ENCODE measurements around the gene DDX18. TPM values are rescaled to one million over a fixed set of nuclear protein-coding genes. Genes with fewer than 3 reads are reported as not detected.

DDX18 gene
- total RNA-seq, 4 donors from 2014 or later, result 28.4 to 484 (median 43.5) TPM

- Histone ChIP-seq H3K9me3 (no peaks in the 10 kb centered on the region), H3K27ac (no peak overlapping the region), H3K4me3 (no peak overlapping the region), H3K27me3 (no peaks in the 10 kb centered on the region), H3K36me3 (no peaks in the 10 kb centered on the region), H3K4me1 (no peaks in the 10 kb centered on the region)
- 28% methylated on average over 1 of the region's 1 CpG; no CpG with 5 or more reads in 1 of the 2 donors for WGBS, 2 donors (ENCODE audit: low coverage in 1 of 2)
- no peak for DNase-seq
- in situ Hi-C loops (cut with MboI; ENCODE audit: low pct_ligation_motif_present in 1 of 4, low pct_unique_long_range_greater_than_20kb in 1 of 4, low sequenced_read_pairs in 3 of 4), result no loop called here
- TF ChIP-seq POLR2A (IDR thresholded peaks at IDR 0.05), result no peak
- TF ChIP-seq CTCF (IDR thresholded peaks at IDR 0.05), result no peak
- TF ChIP-seq EP300 (IDR thresholded peaks at IDR 0.05; ENCODE audit: low read depth), result no peak
- TF ChIP-seq POLR2AphosphoS5 (IDR thresholded peaks at IDR 0.05), result no peak
- intact Hi-C loops (cut with DNase I; ENCODE audit: low total_unique reads), result no loop called here
Measured at GRCh38 chr2:117875786-117876185, 61.3 kb downstream of the DDX18 start.

DNA sequence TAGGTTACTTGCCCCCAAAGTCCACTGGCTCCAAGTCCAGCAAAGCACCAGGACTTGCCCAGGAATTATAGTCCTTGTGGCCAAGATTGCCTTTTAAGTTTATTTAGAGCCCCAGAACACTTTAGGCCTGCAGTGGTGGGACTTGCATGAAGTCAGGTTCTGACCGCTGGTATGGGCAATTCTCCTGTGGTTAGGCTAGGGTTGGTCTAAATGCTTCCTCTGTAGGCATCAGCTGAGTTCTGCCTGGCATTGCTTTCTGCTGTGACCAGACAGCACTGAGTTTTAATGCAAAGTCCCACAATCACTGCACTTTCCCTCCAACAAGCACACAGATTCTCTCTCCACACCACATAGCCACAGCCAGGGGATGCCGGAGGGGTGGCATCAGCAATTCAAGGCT lies 64.5 kb downstream of the DDX18 start:
- Histone ChIP-seq H3K9me3 (no peaks in the 10 kb centered on the region), H3K27me3 (no peaks in the 10 kb centered on the region), H3K27ac (no peak overlapping the region), H3K4me3 (no peak overlapping the region), H3K36me3 (no peaks in the 10 kb centered on the region), H3K4me1 (no peaks in the 10 kb centered on the region)
- TF ChIP-seq POLR2A (IDR thresholded peaks at IDR 0.05) (no peak), CTCF (IDR thresholded peaks at IDR 0.05) (no peak), EP300 (IDR thresholded peaks at IDR 0.05; ENCODE audit: low read depth) (no peak), POLR2AphosphoS5 (IDR thresholded peaks at IDR 0.05) (no peak)
- DNase-seq, result no peak
- in situ Hi-C loops (cut with MboI; ENCODE audit: low pct_ligation_motif_present in 1 of 4, low pct_unique_long_range_greater_than_20kb in 1 of 4, low sequenced_read_pairs in 3 of 4), result no loop called here
- WGBS, 2 donors (ENCODE audit: low coverage in 1 of 2), result 76 to 100% methylated on average over 1 to 2 of the region's 2 CpGs
- intact Hi-C loops (cut with DNase I; ENCODE audit: low total_unique reads), result no loop called here

Other genes starting within 250 kb of the DDX18 start
- gene CCDC93, start 199.4 kb downstream of the DDX18 start, total RNA-seq, result 100 to 1,000 TPM in 1 of 4 donors, 10 to 100 TPM in 3; 41.6 to 450 (median 80.7) TPM